Chondrocyte (in vitro differentiated cells): Measurements from ENCODE around the gene RAP1A. TPM values are rescaled to one million over a fixed set of nuclear protein-coding genes. Genes with fewer than 3 reads are reported as not detected.
"Not testable (repeated sequence)": the region's sequence is repeated elsewhere in the genome, so short reads cannot be mapped to it uniquely, and the experiment has no call there.

ENCODE experiments used
- DNase-seq: peaks from one replicate; pipeline ENCODE4 v3.0.0; 2021; ENCODE audit warnings: mixed read lengths, low spot score
- H3K27ac Mint-ChIP-seq: one replicate; pipeline ENCODE4 v1.8.0; 2021; ENCODE audit warnings: mild to moderate bottlenecking, moderate library complexity, mixed read lengths; ENCODE audit not compliant: unreplicated experiment
- H3K27me3 Mint-ChIP-seq: 2 replicates; pipeline ENCODE4 v1.8.0; 2021; ENCODE audit warnings: low read depth, mixed read lengths
- H3K36me3 Mint-ChIP-seq: 2 replicates; pipeline ENCODE4 v1.8.0; 2021; ENCODE audit warnings: low read depth, mixed read lengths
- H3K4me1 Mint-ChIP-seq: 2 replicates; pipeline ENCODE4 v1.8.0; 2021; ENCODE audit warnings: low read depth, mild to moderate bottlenecking, mixed read lengths
- H3K4me3 Mint-ChIP-seq: one replicate; pipeline ENCODE4 v1.8.0; 2021; ENCODE audit warnings: mild to moderate bottlenecking, moderate library complexity, mixed read lengths; ENCODE audit not compliant: unreplicated experiment
- H3K9me3 Mint-ChIP-seq: 2 replicates; pipeline ENCODE4 v1.8.0; 2021; ENCODE audit warnings: low read depth, mixed read lengths
- CTCF ChIP-seq: fragments of 200-600 bp; sonication (generic); IDR thresholded peaks from 2 replicates; pipeline ENCODE4 v1.5.0; 2021; ENCODE audit warnings: antibody characterized with exemption, mild to moderate bottlenecking, moderate library complexity
- total RNA-seq: library from RNA; stranded (reverse); gene quantifications from 3 replicates; pipeline ENCODE4 v1.2.1, GENCODE V29; 2021

Gene RAP1A
- total RNA-seq, 1 donor from 2014 or later, result 60.5 TPM

GRCh38 chr1:111679541-111679940 lies 60.0 kb downstream of the RAP1A start:
- Mint-ChIP-seq H3K36me3 (peaks cover 25% of the 10 kb centered on the region), H3K9me3 (peaks cover 32% of the 10 kb centered on the region), H3K27ac (no peak overlapping the region), H3K4me3 (no peak overlapping the region), H3K4me1 (peaks cover 14% of the 10 kb centered on the region), H3K27me3 (no peaks in the 10 kb centered on the region)
- DNase-seq, result no peak
- no peak for TF ChIP-seq CTCF

- not testable (repeated sequence) for H3K27me3 Mint-ChIP-seq, H3K4me3 Mint-ChIP-seq, DNase-seq, H3K27ac Mint-ChIP-seq, H3K4me1 Mint-ChIP-seq
- H3K9me3 Mint-ChIP-seq, result peaks cover 39% of the 10 kb centered on the region
- peaks cover 25% of the 10 kb centered on the region for H3K36me3 Mint-ChIP-seq
Measured at GRCh38 chr1:111680212-111680800, 60.7 kb downstream of the RAP1A start.

GRCh38 chr1:111685293-111686153 lies 65.9 kb downstream of the RAP1A start:
- Mint-ChIP-seq H3K9me3 (peaks cover 37% of the 10 kb centered on the region), H3K36me3 (peaks cover 19% of the 10 kb centered on the region), H3K27ac (peak overlapping the region; percentile 8), H3K4me1 (peaks cover 13% of the 10 kb centered on the region)
- DNase-seq, H3K4me3 Mint-ChIP-seq, H3K27me3 Mint-ChIP-seq: not testable (repeated sequence)

GRCh38 chr1:111690306-111690617 lies 70.7 kb downstream of the RAP1A start:
- TF ChIP-seq CTCF, result no peak
- Mint-ChIP-seq H3K27ac (peak overlapping the region; percentile 75), H3K36me3 (peaks cover 16% of the 10 kb centered on the region), H3K9me3 (peaks cover 6% of the 10 kb centered on the region), H3K27me3 (no peaks in the 10 kb centered on the region), H3K4me1 (peaks cover 27% of the 10 kb centered on the region), H3K4me3 (no peak overlapping the region)
- DNase-seq, result no peak

GRCh38 chr1:111691886-111692285 lies 72.3 kb downstream of the RAP1A start:
- no peak for TF ChIP-seq CTCF
- no peak overlapping the region for H3K27ac Mint-ChIP-seq
- H3K9me3 Mint-ChIP-seq, result peaks cover 4% of the 10 kb centered on the region
- H3K27me3 Mint-ChIP-seq, result no peaks in the 10 kb centered on the region
- H3K36me3 Mint-ChIP-seq, result peaks cover 16% of the 10 kb centered on the region
- H3K4me3 Mint-ChIP-seq, result no peak overlapping the region
- no peak for DNase-seq
- H3K4me1 Mint-ChIP-seq, result peaks cover 39% of the 10 kb centered on the region

GRCh38 chr1:111695801-111696200 lies 76.2 kb downstream of the RAP1A start:
- Mint-ChIP-seq H3K27me3 (no peaks in the 10 kb centered on the region), H3K36me3 (peaks cover 38% of the 10 kb centered on the region)

More at GRCh38 chr1:111695801-111696200, 76.2 kb downstream of the RAP1A start:
- Mint-ChIP-seq H3K27ac (no peak overlapping the region), H3K9me3 (no peaks in the 10 kb centered on the region), H3K4me1 (peaks cover 28% of the 10 kb centered on the region), H3K4me3 (no peak overlapping the region)
- DNase-seq, result no peak
- TF ChIP-seq CTCF, result no peak
